ENCODE data around the gene IDH3A. TPM values are rescaled to one million over a fixed set of nuclear protein-coding genes. Genes with fewer than 3 reads are reported as not detected.
A peak's percentile ranks its signal among the peaks of the same experiment; 100 is the strongest.

IDH3A gene
- total RNA-seq, 2 donors from 2014 or later = 203 to 264 TPM

- Histone ChIP-seq H3K9me3 (no peaks in the 10 kb centered on the region), H3K27me3 (no peaks in the 10 kb centered on the region), H3K27ac (no peak overlapping the region), H3K9ac (ENCODE audit: low read depth in 2 of 2, low read length in 2 of 2) (no peak overlapping the region), H3K36me3 (no peaks in the 10 kb centered on the region), H3K4me1 (peaks cover 11% of the 10 kb centered on the region), H3K4me3 (no peak overlapping the region)
- TF ChIP-seq CTCF (IDR thresholded peaks at IDR 0.05) = no peak
- intact Hi-C loops (cut with DNase I) = no loop called here
- DNase-seq = peak; percentile 16
These were observed 58.6 kb downstream of the IDH3A start for GRCh38 chr15:78207641-78208340.

GRCh38 chr15:78208341-78208844, 59.2 kb downstream of the IDH3A start:
- Histone ChIP-seq H3K9ac (ENCODE audit: low read depth in 2 of 2, low read length in 2 of 2) (no peak overlapping the region), H3K4me3 (no peak overlapping the region), H3K27ac (no peak overlapping the region), H3K27me3 (no peaks in the 10 kb centered on the region), H3K36me3 (no peaks in the 10 kb centered on the region), H3K9me3 (no peaks in the 10 kb centered on the region), H3K4me1 (peaks cover 16% of the 10 kb centered on the region)
- intact Hi-C loops (cut with DNase I) = no loop called here
- TF ChIP-seq CTCF (IDR thresholded peaks at IDR 0.05) = no peak
- no peak for DNase-seq

- TF ChIP-seq CTCF (IDR thresholded peaks at IDR 0.05) = no peak
These were observed 59.9 kb downstream of the IDH3A start for GRCh38 chr15:78208887-78209645.

GRCh38 chr15:78209646-78210348, 60.6 kb downstream of the IDH3A start:
- TF ChIP-seq CTCF (IDR thresholded peaks at IDR 0.05) = no peak
- Histone ChIP-seq H3K27ac (peak overlapping the region; percentile 16), H3K27me3 (no peaks in the 10 kb centered on the region), H3K9me3 (no peaks in the 10 kb centered on the region), H3K36me3 (no peaks in the 10 kb centered on the region), H3K4me1 (peaks cover 16% of the 10 kb centered on the region), H3K4me3 (no peak overlapping the region), H3K9ac (ENCODE audit: low read depth in 2 of 2, low read length in 2 of 2) (peak overlapping the region in 1 of 2 donors; percentile 61)
- intact Hi-C loops (cut with DNase I) = no loop called here
- peak; percentile 63 for DNase-seq

More at GRCh38 chr15:78208887-78209645, 59.9 kb downstream of the IDH3A start:
- intact Hi-C loops (cut with DNase I) = no loop called here
- no peaks in the 10 kb centered on the region for H3K36me3 ChIP-seq
- no peak overlapping the region for H3K4me3 ChIP-seq
- peaks cover 16% of the 10 kb centered on the region for H3K4me1 ChIP-seq
- H3K27me3 ChIP-seq = no peaks in the 10 kb centered on the region
- no peaks in the 10 kb centered on the region for H3K9me3 ChIP-seq
- DNase-seq = peak; percentile 48
- no peak overlapping the region for H3K27ac ChIP-seq
- peak overlapping the region in 1 of 2 donors; percentile 61 for H3K9ac ChIP-seq (ENCODE audit: low read depth in 2 of 2, low read length in 2 of 2)

GRCh38 chr15:78210349-78210717, 61.2 kb downstream of the IDH3A start:
- Histone ChIP-seq H3K27ac (peak overlapping the region; percentile 16), H3K4me3 (no peak overlapping the region), H3K36me3 (no peaks in the 10 kb centered on the region), H3K4me1 (peaks cover 16% of the 10 kb centered on the region), H3K9ac (ENCODE audit: low read depth in 2 of 2, low read length in 2 of 2) (peak overlapping the region in 1 of 2 donors; percentile 61), H3K9me3 (no peaks in the 10 kb centered on the region), H3K27me3 (no peaks in the 10 kb centered on the region)
- no peak for TF ChIP-seq CTCF (IDR thresholded peaks at IDR 0.05)
- intact Hi-C loops (cut with DNase I) = no loop called here
- DNase-seq = peak; percentile 20

Data from colonic mucosa (tissue), 4 donors.